22Rv1 (cell line): ENCODE measurements around the gene TCF4.

ENCODE experiments used
- ZFX ChIP-seq: fragments of 450-650 bp; IDR thresholded peaks from 2 replicates; pipeline ENCODE4 v1.6.1; 2017; ENCODE audit warnings: antibody characterized with exemption, borderline replicate concordance
- TF ChIP-seq, protein P1 (sequence below): fragments of 450-650 bp; IDR thresholded peaks from 2 replicates; pipeline ENCODE4 v1.5.1; 2017; ENCODE audit warnings: mild to moderate bottlenecking

GRCh38 chr18:55243255-55243654 is 344.7 kb downstream of the TCF4 start:
- TF ChIP-seq, protein P1, sequence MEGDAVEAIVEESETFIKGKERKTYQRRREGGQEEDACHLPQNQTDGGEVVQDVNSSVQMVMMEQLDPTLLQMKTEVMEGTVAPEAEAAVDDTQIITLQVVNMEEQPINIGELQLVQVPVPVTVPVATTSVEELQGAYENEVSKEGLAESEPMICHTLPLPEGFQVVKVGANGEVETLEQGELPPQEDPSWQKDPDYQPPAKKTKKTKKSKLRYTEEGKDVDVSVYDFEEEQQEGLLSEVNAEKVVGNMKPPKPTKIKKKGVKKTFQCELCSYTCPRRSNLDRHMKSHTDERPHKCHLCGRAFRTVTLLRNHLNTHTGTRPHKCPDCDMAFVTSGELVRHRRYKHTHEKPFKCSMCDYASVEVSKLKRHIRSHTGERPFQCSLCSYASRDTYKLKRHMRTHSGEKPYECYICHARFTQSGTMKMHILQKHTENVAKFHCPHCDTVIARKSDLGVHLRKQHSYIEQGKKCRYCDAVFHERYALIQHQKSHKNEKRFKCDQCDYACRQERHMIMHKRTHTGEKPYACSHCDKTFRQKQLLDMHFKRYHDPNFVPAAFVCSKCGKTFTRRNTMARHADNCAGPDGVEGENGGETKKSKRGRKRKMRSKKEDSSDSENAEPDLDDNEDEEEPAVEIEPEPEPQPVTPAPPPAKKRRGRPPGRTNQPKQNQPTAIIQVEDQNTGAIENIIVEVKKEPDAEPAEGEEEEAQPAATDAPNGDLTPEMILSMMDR = no peak
- TF ChIP-seq ZFX = no peak
